ENCODE data around the gene GJD2.
A peak's percentile ranks its signal among the peaks of the same experiment; 100 is the strongest.

The GJD2 gene

DNA sequence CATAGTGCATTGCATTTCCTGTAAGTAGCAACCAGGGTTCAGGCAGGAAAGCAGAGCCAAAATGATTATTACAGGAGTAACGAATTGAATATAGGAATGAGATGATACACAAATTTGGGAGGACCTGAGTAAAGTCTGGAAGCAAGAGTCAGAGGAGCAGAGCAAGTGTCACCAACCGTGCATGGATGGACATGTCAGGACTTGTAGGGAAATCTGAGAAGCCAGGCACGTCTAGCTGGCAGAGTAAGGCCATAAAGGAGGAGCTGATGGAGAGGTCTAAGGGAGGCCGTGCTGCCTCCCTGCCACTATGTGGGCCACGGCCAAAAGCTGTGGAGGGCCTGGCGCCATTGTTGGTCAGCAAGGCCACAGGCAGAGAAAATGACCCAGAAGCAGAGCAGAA is 22.4 kb downstream of the GJD2 start:
- Histone ChIP-seq H3K27ac (ENCODE audit: poor library complexity, severe bottlenecking) (no peak overlapping the region), H3K9me3 (ENCODE audit: severe bottlenecking) (no peaks in the 10 kb centered on the region), H3K27me3 (ENCODE audit: insufficient read depth, poor library complexity, severe bottlenecking) (peaks cover 16% of the 10 kb centered on the region), H3K4me3 (ENCODE audit: severe bottlenecking) (no peak overlapping the region), H3K36me3 (ENCODE audit: low read depth) (no peaks in the 10 kb centered on the region), H3K4me1 (ENCODE audit: insufficient read depth, poor library complexity, severe bottlenecking) (no peaks in the 10 kb centered on the region)
- ATAC-seq (ENCODE audit: low read depth) (peak; percentile 61), DNase-seq (ENCODE audit: low spot score) (no peak)
- TF ChIP-seq, protein P1, sequence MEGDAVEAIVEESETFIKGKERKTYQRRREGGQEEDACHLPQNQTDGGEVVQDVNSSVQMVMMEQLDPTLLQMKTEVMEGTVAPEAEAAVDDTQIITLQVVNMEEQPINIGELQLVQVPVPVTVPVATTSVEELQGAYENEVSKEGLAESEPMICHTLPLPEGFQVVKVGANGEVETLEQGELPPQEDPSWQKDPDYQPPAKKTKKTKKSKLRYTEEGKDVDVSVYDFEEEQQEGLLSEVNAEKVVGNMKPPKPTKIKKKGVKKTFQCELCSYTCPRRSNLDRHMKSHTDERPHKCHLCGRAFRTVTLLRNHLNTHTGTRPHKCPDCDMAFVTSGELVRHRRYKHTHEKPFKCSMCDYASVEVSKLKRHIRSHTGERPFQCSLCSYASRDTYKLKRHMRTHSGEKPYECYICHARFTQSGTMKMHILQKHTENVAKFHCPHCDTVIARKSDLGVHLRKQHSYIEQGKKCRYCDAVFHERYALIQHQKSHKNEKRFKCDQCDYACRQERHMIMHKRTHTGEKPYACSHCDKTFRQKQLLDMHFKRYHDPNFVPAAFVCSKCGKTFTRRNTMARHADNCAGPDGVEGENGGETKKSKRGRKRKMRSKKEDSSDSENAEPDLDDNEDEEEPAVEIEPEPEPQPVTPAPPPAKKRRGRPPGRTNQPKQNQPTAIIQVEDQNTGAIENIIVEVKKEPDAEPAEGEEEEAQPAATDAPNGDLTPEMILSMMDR (IDR thresholded peaks at IDR 0.05; ENCODE audit: poor library complexity, severe bottlenecking), result no peak

DNA sequence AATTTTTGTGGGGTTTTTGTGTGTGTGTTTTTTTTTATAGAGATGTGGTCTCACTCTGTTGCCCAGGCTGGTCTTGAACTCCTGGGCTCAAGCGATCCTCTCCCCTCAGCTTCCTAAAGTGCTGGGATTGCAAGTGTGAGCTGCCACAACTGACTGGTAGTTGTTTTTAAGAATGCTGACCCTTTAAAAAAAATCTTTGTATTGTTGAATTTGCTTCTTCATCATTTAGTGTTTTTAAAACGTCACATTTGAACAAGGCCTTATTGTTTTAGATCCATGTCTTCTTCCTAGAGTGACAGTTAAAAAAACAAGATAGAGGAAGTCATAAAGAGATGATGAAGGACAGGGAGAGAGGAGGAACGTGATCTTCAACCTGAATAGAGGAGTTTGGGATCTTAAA is 24.1 kb downstream of the GJD2 start:
- Histone ChIP-seq H3K27me3 (ENCODE audit: insufficient read depth, poor library complexity, severe bottlenecking) (peaks cover 8% of the 10 kb centered on the region), H3K4me1 (ENCODE audit: insufficient read depth, poor library complexity, severe bottlenecking) (no peaks in the 10 kb centered on the region), H3K27ac (ENCODE audit: poor library complexity, severe bottlenecking) (no peak overlapping the region), H3K36me3 (ENCODE audit: low read depth) (no peaks in the 10 kb centered on the region), H3K9me3 (ENCODE audit: severe bottlenecking) (no peaks in the 10 kb centered on the region), H3K4me3 (ENCODE audit: severe bottlenecking) (no peak overlapping the region)
- ATAC-seq (ENCODE audit: low read depth) (no peak), DNase-seq (ENCODE audit: low spot score) (no peak)
- TF ChIP-seq, protein P1 (IDR thresholded peaks at IDR 0.05; ENCODE audit: poor library complexity, severe bottlenecking), result no peak

DNA sequence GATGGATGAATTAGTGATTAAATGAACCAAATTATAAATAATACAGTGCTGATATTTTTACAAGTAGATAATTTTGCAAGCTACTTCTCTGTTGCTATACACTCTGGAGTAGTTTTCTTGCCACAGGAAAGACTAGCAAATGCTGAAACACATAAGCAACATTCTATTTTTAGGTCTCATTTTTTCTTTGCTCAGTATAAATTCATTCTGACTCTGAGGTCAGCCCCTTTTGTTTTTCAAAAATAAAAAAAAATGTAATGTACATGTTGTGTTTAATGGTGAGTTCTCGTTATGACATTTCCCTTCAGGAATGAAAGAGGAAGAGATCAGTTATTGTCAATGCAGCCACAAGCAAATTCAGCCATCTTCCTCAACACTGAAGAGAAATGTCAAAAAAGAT is 24.9 kb downstream of the GJD2 start:
- Histone ChIP-seq H3K4me3 (ENCODE audit: severe bottlenecking) (no peak overlapping the region), H3K9me3 (ENCODE audit: severe bottlenecking) (no peaks in the 10 kb centered on the region), H3K36me3 (ENCODE audit: low read depth) (no peaks in the 10 kb centered on the region), H3K4me1 (ENCODE audit: insufficient read depth, poor library complexity, severe bottlenecking) (no peaks in the 10 kb centered on the region), H3K27me3 (ENCODE audit: insufficient read depth, poor library complexity, severe bottlenecking) (peaks cover 8% of the 10 kb centered on the region), H3K27ac (ENCODE audit: poor library complexity, severe bottlenecking) (no peak overlapping the region)
- TF ChIP-seq, protein P1 (IDR thresholded peaks at IDR 0.05; ENCODE audit: poor library complexity, severe bottlenecking), result no peak
- DNase-seq (ENCODE audit: low spot score), result no peak
- no peak for ATAC-seq (ENCODE audit: low read depth)

DNA sequence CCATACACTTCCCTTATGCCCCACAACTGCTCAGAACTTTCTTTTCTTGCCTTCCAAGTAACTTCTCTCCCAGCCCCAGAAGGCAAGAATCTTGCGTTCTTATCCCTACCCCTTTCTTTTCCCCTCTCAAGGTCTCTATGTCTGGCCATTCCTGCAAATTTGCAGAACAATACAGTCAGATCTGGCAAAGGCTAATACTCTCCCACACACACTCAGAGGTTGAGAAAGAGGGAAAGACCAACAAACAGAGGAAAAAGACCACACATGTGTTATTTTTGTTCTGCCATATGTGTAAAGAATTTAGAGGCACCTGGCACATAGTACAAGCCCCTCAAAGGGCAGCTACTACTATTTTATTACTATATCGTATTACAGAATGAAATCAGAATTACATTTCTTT is 25.7 kb downstream of the GJD2 start:
- ATAC-seq (ENCODE audit: low read depth), result no peak
- Histone ChIP-seq H3K4me3 (ENCODE audit: severe bottlenecking) (no peak overlapping the region), H3K27me3 (ENCODE audit: insufficient read depth, poor library complexity, severe bottlenecking) (peaks cover 8% of the 10 kb centered on the region), H3K27ac (ENCODE audit: poor library complexity, severe bottlenecking) (no peak overlapping the region), H3K9me3 (ENCODE audit: severe bottlenecking) (no peaks in the 10 kb centered on the region), H3K4me1 (ENCODE audit: insufficient read depth, poor library complexity, severe bottlenecking) (no peaks in the 10 kb centered on the region), H3K36me3 (ENCODE audit: low read depth) (no peaks in the 10 kb centered on the region)
- TF ChIP-seq, protein P1 (IDR thresholded peaks at IDR 0.05; ENCODE audit: poor library complexity, severe bottlenecking), result no peak
- DNase-seq (ENCODE audit: low spot score), result no peak

DNA sequence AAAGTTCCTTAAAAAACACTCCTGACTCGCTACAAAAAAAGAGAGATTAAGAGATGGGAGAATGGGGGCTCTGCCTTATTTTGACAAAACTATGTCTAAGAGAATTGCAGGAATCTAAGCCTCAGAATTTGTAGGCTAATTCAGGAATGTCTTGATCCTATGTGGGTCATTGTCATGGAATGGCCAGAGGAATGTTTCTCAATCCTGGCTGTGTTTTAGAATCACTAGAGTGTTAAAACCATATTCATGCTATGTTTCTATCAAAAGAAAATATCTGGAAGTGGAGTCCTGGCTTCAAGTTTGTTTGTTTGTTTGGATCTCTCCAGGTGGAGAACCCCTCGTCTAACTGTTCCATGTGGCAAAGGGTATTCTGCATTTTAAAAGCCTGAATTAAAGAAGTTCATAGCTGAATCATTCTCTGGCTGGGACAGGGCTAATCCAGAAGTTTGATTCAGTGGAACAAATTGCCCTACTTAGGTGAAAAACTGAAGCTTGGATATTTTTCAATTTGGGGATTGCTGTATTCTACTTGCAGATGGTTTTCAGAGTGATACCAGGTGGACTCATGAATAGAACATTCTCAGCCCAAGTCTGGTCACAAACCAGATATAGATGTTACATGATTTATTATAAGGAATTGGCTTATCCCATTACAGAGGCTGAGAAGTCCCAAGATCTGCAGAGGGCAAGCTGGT is 28.2 kb downstream of the GJD2 start:
- DNase-seq (ENCODE audit: low spot score) (no peak), ATAC-seq (ENCODE audit: low read depth) (no peak)
- H3K36me3 ChIP-seq (ENCODE audit: low read depth), result no peaks in the 10 kb centered on the region
- H3K27me3 ChIP-seq (ENCODE audit: insufficient read depth, poor library complexity, severe bottlenecking), result peaks cover 4% of the 10 kb centered on the region
- TF ChIP-seq, protein P1 (IDR thresholded peaks at IDR 0.05; ENCODE audit: poor library complexity, severe bottlenecking), result no peak
- no peaks in the 10 kb centered on the region for H3K9me3 ChIP-seq (ENCODE audit: severe bottlenecking)
- H3K4me1 ChIP-seq (ENCODE audit: insufficient read depth, poor library complexity, severe bottlenecking), result peaks cover 6% of the 10 kb centered on the region
- H3K27ac ChIP-seq (ENCODE audit: poor library complexity, severe bottlenecking), result no peak overlapping the region
- H3K4me3 ChIP-seq (ENCODE audit: severe bottlenecking), result no peak overlapping the region

Measured in RWPE2 (cell line).